ENCODE measurements around the gene FAR2.

DNA sequence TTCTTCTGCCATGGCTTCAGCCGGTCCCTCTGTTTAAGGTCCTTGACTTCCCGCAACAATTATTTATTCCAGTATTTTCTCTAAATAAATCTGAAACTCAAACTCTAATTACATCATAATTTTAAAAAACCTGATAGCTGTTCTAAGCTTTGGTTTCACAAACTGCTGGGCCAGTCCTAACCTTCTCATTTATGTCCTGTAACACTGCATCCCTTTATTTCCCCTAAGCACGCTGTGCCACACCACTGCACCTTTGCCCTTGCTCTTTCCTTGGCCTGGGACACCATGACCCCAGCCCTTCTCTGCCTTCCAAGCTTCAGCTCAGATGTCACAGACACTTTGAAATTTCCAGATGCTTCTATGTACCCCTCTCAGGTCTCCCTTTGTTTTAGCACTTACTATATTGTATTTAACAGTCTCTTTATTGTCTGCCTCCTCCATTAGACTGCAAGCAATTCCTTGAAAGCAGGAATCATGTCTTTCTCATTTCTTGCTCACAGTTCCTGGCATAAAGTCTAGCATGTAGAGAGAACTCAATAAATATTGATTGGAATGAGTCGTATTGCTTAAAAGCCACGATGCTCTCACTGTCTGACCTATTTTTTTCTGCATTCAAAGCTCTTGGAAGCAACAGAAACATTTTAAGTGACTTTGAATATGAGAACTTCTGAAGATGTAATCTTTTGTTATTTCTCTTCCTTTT, 120.8 kb downstream of the FAR2 start:
- no peak for TF ChIP-seq GATA2 (IDR thresholded peaks at IDR 0.05; ENCODE audit: low read depth, low read length)
- TF ChIP-seq GATA3 (IDR thresholded peaks at IDR 0.05; ENCODE audit: low read depth, low read length) = no peak
